Measurements from ENCODE around the gene ARHGEF38.
A peak's percentile ranks its signal among the peaks of the same experiment; 100 is the strongest.
"Not testable (repeated sequence)": the region's sequence is repeated elsewhere in the genome, so short reads cannot be mapped to it uniquely, and the experiment has no call there.

The ARHGEF38 gene

DNA sequence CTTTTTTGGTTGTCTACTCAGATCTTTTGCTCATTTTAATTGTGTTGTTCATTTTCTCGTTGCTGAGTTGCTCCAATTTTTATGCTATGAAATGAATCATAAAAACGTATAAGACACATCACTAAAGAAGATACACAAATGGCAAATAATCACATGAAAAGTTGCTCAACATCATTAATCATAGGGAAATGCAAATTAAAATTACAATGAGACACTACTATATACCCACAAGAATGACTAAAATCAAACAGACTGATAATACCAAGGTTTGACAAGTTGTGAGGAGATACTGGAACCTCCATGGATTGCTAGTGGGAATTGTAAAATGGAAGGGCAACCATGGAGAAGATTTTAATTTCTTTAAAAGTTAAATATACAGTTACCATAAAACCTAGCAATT is 173.2 kb downstream of the ARHGEF38 start:
- TF ChIP-seq CTCF (IDR thresholded peaks at IDR 0.05; ENCODE audit: insufficient read depth, low read depth, low read length, missing control alignments), result no peak
- peak; percentile 12 for DNase-seq (ENCODE audit: low read depth)
- H3K4me3 ChIP-seq (ENCODE audit: low read length), result no peak overlapping the region

- not testable (repeated sequence) for DNase-seq (ENCODE audit: low read depth); H3K4me3 ChIP-seq (ENCODE audit: low read length)
Observed at GRCh38 chr4:105729895-105730294, 177.5 kb downstream of the ARHGEF38 start.

Data from epithelial cell of esophagus (primary cell).